Adrenal gland (tissue), 12 donors: ENCODE measurements around the gene SLC39A5. TPM values are rescaled to one million over a fixed set of nuclear protein-coding genes. Genes with fewer than 3 reads are reported as not detected.
A peak's percentile ranks its signal among the peaks of the same experiment; 100 is the strongest.

ENCODE experiments used
- DNase-seq, 7 donors: peaks; one replicate each; pipeline ENCODE4 v3.0.0-alpha.2; 2019 to 2020
- H3K27ac ChIP-seq, 5 donors: fragments of 200-600 bp; sonication (generic) in 4 of 5; 1 replicate in 3 of 5; 2 replicates in 2 of 5; pipeline versions ENCODE4 v1.5.1 to v1.8.0; 2016 to 2020; ENCODE audit warnings: mild to moderate bottlenecking in 1 of 5
- H3K27me3 ChIP-seq: fragments of 200-600 bp; 2 replicates; pipeline ENCODE4 v1.8.0; 2021
- H3K36me3 ChIP-seq, 2 donors: fragments of 200-600 bp; replicated peaks in 1 of 2; 1 replicate in 1 of 2; 2 replicates in 1 of 2; pipeline versions ENCODE4 v1.5.1 to v1.8.0; 2018 to 2022
- H3K4me1 ChIP-seq, 2 donors: fragments of 200-600 bp; replicated peaks in 1 of 2; 1 replicate in 1 of 2; 2 replicates in 1 of 2; pipeline versions ENCODE4 v1.5.1 to v1.8.0; 2018 to 2021
- H3K4me3 ChIP-seq, 4 donors: fragments of 200-600 bp; sonication (generic) in 3 of 4; one replicate each; pipeline ENCODE4 v1.5.1; 2016 to 2018
- H3K9me3 ChIP-seq, 3 donors: fragments of 200-600 bp; sonication (generic) in 1 of 3; replicated peaks in 1 of 3; 1 replicate in 2 of 3; 2 replicates in 1 of 3; pipeline versions ENCODE4 v1.5.1 to v1.8.0; 2016 to 2021
- POLR2A ChIP-seq, 2 donors: fragments of 450-650 bp; IDR thresholded peaks; one replicate each; pipeline ENCODE4 v1.6.1; 2017; ENCODE audit warnings: antibody characterized with exemption in 2 of 2, mild to moderate bottlenecking in 2 of 2, moderate library complexity in 1 of 2
- WGBS, 4 donors: extraction: QIAGEN DNeasy Blood & Tissue Kit in 2 of 4; methylation state at CpG; one replicate each; pipeline versions ENCODE4 v1.1.5 to v1.1.7; 2013 to 2017; 5-methylcytosine and 5-hydroxymethylcytosine counted together
- intact Hi-C, 2 donors: fragments of 100-400 bp; cut with DNase I; formaldehyde crosslinking; loops; one replicate each; pipeline versions ENCODE4 v1.14.1 to v1.15.0; 2022 to 2023
- polyA plus RNA-seq, 3 donors: library from polyadenylated mRNA; stranded (reverse); fragments of 200-250 nt in 2 of 3; fragments of 350-450 nt in 1 of 3; fragmentation: Illumina TruSeq in 1 of 3; extraction: RNeasy Lipid Tissue Mini Kit (QIAGEN cat#74804) in 1 of 3; gene quantifications; one replicate each; pipeline ENCODE4 v1.2.3, GENCODE V29; 2013 to 2014
- total RNA-seq, 9 donors: library from RNA; depleted of rRNA in 4 of 9; stranded (reverse); fragments of >200 nt in 4 of 9; fragments of 120-200 nt in 1 of 9; fragmentation: NEBNext Ultra II Directional in 1 of 9; extraction: Animal tissue kit (Norgen Biotek cat#: 25700) in 1 of 9; gene quantifications; one replicate each; pipeline versions ENCODE4 v1.1.0 to v1.2.4, GENCODE V29; 2013 to 2023
- TF ChIP-seq, protein P1 (sequence below), 6 experiments: fragments of 450-650 bp in 4 of 6; fragments of 200-600 bp in 2 of 6; sonication (generic) in 1 of 6; IDR thresholded peaks; 1 replicate in 5 of 6; 2 replicates in 1 of 6; pipeline versions ENCODE4 v1.5.1 to v1.8.0; 2016 to 2021; ENCODE audit warnings: antibody characterized with exemption in 6 of 6, mild to moderate bottlenecking in 2 of 6, moderate library complexity in 1 of 6
- donor health status: healthy with polysubstance abuse.
- donor health status: Bipolar disorder and iron deficiency.
- donor health status: DM: yes; HTN: yes; CAD: no.
- donor health status: DM: no; HTN: no; CAD: no.
- donor health status: DM: no; HTN: no; CAD: no.
- donor health status: DM: yes; HTN: yes; CAD: no.

Gene SLC39A5
- total and polyA plus RNA-seq, 12 donors, result 0.50 to 2.0 (median 0.65) TPM; not detected in 7

GRCh38 chr12:56255671-56256070 lies 25.8 kb downstream of the SLC39A5 start:
- peak overlapping the region in 1 of 5 donors; percentile 91 for H3K27ac ChIP-seq
- no peaks in the 10 kb centered on the region for H3K9me3 ChIP-seq
- no peaks in the 10 kb centered on the region for H3K27me3 ChIP-seq
- WGBS, 4 donors, result 74 to 78% (median 78%) methylated on average over 6 to 7 of the region's 7 CpGs
- H3K36me3 ChIP-seq, result peaks cover 0 to 58% of the 10 kb centered on the region in 2 donors
- intact Hi-C loops, result loop anchor here in 1 of 2 donors (5.0 kb wide), 1 partner anchor 33 kb away; the partner anchor contains the start of genes NABP2 and RNF41
- no peak overlapping the region for H3K4me3 ChIP-seq
- peaks cover 19 to 30% of the 10 kb centered on the region in 2 donors for H3K4me1 ChIP-seq
- DNase-seq, result no peak
- TF ChIP-seq, protein P1, sequence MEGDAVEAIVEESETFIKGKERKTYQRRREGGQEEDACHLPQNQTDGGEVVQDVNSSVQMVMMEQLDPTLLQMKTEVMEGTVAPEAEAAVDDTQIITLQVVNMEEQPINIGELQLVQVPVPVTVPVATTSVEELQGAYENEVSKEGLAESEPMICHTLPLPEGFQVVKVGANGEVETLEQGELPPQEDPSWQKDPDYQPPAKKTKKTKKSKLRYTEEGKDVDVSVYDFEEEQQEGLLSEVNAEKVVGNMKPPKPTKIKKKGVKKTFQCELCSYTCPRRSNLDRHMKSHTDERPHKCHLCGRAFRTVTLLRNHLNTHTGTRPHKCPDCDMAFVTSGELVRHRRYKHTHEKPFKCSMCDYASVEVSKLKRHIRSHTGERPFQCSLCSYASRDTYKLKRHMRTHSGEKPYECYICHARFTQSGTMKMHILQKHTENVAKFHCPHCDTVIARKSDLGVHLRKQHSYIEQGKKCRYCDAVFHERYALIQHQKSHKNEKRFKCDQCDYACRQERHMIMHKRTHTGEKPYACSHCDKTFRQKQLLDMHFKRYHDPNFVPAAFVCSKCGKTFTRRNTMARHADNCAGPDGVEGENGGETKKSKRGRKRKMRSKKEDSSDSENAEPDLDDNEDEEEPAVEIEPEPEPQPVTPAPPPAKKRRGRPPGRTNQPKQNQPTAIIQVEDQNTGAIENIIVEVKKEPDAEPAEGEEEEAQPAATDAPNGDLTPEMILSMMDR (IDR thresholded peaks at IDR 0.05), result no peak
- no peak for TF ChIP-seq POLR2A (IDR thresholded peaks at IDR 0.05)

GRCh38 chr12:56256326-56256960 lies 26.6 kb downstream of the SLC39A5 start:
- no peak for TF ChIP-seq POLR2A (IDR thresholded peaks at IDR 0.05)
- TF ChIP-seq, protein P1 (IDR thresholded peaks at IDR 0.05), result no peak
- intact Hi-C loops, result loop anchor here in 1 of 2 donors (5.0 kb wide), 1 partner anchor 34 kb away; the partner anchor contains the start of genes NABP2 and RNF41
- WGBS, 4 donors, result 13 to 30% (median 19%) methylated on average over 3 to 4 of the region's 4 CpGs
- no peaks in the 10 kb centered on the region for H3K9me3 ChIP-seq
- H3K36me3 ChIP-seq, result peaks cover 0 to 50% of the 10 kb centered on the region in 2 donors
- no peaks in the 10 kb centered on the region for H3K27me3 ChIP-seq
- H3K4me3 ChIP-seq, result peak overlapping the region in 1 of 4 donors; percentile 89
- H3K4me1 ChIP-seq, result peaks cover 19 to 30% of the 10 kb centered on the region in 2 donors
- peak overlapping the region in 2 of 5 donors; percentile 24 to 91 for H3K27ac ChIP-seq
- DNase-seq, result peak in 4 of 7 donors; percentile 46 to 74 (median 59)

- Histone ChIP-seq H3K36me3 (peaks cover 0 to 45% of the 10 kb centered on the region in 2 donors), H3K9me3 (no peaks in the 10 kb centered on the region), H3K4me3 (peak overlapping the region in 2 of 4 donors; percentile 89 to 90), H3K27me3 (no peaks in the 10 kb centered on the region), H3K27ac (peak overlapping the region in 2 of 5 donors; percentile 91), H3K4me1 (peaks cover 19 to 30% of the 10 kb centered on the region in 2 donors)
- TF ChIP-seq POLR2A (IDR thresholded peaks at IDR 0.05), result no peak
- TF ChIP-seq, protein P1 (IDR thresholded peaks at IDR 0.05), result no peak
- 31 to 47% (median 34%) methylated on average over 4 to 8 of the region's 8 CpGs for WGBS, 4 donors
- DNase-seq, result no peak
- intact Hi-C loops, result loop anchor here in 1 of 2 donors (5.0 kb wide), 1 partner anchor 35 kb away; the partner anchor contains the start of genes NABP2 and RNF41
These were observed 27.2 kb downstream of the SLC39A5 start for GRCh38 chr12:56257071-56257470.

- Histone ChIP-seq H3K4me1 (peaks cover 19 to 30% of the 10 kb centered on the region in 2 donors), H3K4me3 (peak overlapping the region; percentile 3 to 90 (median 74)), H3K9me3 (no peaks in the 10 kb centered on the region), H3K36me3 (peaks cover 0 to 40% of the 10 kb centered on the region in 2 donors), H3K27me3 (no peaks in the 10 kb centered on the region), H3K27ac (peak overlapping the region in 4 of 5 donors; percentile 87 to 95 (median 91))
- 0 to 1% (median 0%) methylated on average over 2 to 27 of the region's 27 CpGs for WGBS, 4 donors
- TF ChIP-seq POLR2A (IDR thresholded peaks at IDR 0.05), result no peak
- TF ChIP-seq, protein P1 (IDR thresholded peaks at IDR 0.05), result no peak
- intact Hi-C loops, result loop anchor here in 1 of 2 donors (5.0 kb wide), 1 partner anchor 35 kb away; the partner anchor contains the start of genes NABP2 and RNF41
- DNase-seq, result peak in 3 of 7 donors; percentile 27 to 63 (median 46)
These were observed 27.7 kb downstream of the SLC39A5 start for GRCh38 chr12:56257491-56258067.
